NOMO-1 treated with dmso at 0.1 percent for 144 hours (cell line): ENCODE data around the gene DLG2.
"Not testable (repeated sequence)": the region's sequence is repeated elsewhere in the genome, so short reads cannot be mapped to it uniquely, and the experiment has no call there.

Source experiments
- DNase-seq: peaks from one replicate; lab custom pipeline; 2025; ENCODE audit not compliant: unreplicated experiment; lab: John Stamatoyannopoulos, UW

DLG2 gene

GRCh38 chr11:85132851-85133585 is 494.1 kb downstream of the DLG2 start:
- no peak for DNase-seq

- DNase-seq, result no peak
Observed at GRCh38 chr11:85127349-85127748, 499.8 kb downstream of the DLG2 start.

DNA sequence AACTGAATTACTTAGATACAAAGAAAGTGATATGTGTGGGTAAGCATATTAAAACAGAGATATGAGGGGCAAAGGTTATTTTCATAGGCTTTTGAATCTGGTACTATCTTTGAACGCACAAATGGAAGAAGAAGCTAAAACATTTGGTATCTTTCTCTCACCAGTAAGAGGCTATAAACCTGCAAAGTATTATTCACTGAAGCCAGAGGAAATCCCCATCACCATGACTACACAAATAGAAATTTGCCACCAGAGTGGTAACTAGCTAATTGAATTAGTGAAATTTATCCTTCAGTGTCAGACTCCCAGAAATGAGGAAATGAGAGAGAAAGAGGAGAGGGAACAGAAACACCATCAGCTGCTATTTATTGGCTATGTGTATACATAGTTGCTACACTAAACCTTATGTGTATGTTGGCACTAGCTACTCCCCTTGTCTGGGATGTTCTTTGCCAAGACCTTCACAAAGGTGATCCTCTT is 503.4 kb downstream of the DLG2 start:
- DNase-seq, result peak; percentile 2

DNA sequence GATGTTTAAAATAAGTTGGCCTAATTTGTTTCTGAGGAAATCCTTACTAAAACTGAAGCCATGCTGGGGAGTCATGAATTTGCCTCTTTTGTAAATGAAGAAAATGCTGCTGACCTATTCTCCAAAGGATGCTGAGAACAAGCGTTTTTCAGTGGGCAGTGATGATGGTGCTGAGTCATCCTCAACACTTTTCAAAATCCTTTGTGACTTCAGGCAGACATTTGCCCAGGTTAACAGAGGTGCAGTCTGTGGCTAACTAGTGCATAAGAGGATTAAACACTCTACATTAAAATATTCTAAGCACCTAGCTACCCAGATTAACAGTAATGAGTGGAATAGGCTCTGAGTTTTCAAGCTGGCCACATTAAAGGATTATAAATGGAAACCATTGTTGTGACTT is 509.0 kb downstream of the DLG2 start:
- DNase-seq, result no peak

DNA sequence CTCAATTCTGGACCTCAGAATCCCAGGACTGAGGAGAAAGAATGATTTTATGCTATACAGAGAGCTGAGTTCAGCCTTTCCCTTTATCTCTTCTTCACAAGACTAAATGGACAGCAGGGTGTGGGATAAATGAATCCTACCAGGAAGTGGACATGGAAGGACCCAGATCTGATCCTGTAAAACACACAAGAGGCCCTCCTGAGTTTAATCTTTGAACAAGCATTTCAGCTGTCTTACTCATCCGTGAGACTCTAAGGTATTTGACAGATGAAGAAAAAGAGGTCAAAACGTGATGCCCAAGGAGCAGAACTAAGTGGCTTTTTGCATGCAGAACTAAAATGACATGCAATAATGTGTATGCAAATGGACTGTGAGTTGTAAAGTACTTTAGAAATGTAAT is 511.3 kb downstream of the DLG2 start:
- DNase-seq, result no peak

DNA sequence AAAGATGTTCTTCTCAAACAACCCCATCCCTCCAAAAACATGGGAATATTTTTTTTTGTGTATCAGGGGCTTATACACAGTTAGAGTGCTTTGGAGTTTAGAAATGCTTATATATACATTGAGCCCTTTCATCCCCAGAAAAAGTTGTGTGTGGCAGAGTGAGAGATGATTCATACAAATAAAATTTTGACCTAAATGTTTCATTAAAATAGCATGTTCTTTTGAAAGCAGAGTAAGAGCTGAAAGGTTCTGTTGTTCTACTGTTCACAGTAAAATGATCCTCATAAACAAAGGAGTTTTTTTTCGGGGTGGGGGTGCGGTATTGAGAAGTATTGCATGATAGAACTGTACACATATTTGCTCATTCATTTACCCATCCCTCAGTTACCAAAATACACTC is 512.4 kb downstream of the DLG2 start:
- DNase-seq, result no peak

GRCh38 chr11:85110246-85110645 is 516.9 kb downstream of the DLG2 start:
- DNase-seq, result not testable (repeated sequence)

DNA sequence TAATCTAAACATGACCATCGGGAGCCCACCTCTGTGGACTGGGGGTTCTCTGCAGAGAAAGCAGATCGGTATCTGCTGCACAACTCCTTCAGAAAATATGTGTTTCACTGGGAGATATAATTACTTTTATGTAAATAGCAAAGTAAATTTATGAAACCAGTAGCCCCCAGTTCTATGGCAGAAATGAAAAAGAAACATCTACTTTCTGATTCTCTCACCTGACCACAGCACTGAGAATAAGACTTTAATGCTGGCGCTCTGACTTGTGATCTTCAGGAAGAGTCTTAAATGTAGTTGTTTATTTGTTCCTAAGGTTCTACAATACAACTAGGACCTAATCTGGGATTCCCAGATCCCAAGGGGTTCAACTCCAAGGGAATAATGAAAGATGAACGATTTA is 518.0 kb downstream of the DLG2 start:
- DNase-seq, result no peak

- DNase-seq, result no peak
Observed at GRCh38 chr11:85105868-85106267, 521.3 kb downstream of the DLG2 start.

DNA sequence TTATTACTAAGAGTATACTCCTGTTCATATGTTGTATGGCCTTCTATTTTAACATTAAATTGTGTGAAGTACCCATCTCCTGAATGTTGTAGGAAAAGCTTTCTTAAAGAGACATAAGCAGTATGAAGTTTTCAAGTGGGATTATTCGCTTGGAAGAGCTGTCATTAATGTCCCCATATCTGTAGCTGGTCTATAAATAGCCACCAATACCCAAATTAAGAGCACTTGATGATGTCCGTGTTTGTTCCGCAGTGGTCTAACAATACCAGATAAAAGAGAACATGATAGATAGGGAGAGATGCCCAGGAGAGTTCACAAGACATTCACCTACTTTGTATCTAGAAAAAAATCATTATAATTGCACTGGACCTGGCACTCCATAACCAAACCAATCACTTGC is 527.6 kb downstream of the DLG2 start:
- DNase-seq, result no peak

DNA sequence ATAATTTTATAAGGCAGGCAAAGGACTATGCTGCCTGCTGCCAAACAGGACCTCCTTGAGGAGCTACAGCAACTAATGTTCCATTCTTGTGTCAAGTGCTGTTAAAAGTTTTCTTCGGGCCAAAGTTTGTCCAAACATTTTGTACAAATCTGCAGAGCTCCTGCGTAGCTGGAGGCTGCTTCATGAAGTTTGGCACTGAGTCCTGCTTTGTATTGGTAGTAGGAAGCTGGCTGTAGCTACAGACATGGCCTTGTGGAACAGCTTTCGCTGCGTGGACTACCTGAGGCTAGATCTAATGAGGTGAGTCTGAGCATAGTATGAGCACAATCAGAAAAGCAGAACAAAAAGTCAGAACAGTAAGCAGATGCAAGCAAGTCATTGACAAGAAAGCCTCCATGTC is 528.1 kb downstream of the DLG2 start:
- no peak for DNase-seq

- peak; percentile 9 for DNase-seq
Observed at GRCh38 chr11:85096939-85097338, 530.2 kb downstream of the DLG2 start.

- DNase-seq, result no peak
Observed at GRCh38 chr11:85095239-85095638, 531.9 kb downstream of the DLG2 start.

DNA sequence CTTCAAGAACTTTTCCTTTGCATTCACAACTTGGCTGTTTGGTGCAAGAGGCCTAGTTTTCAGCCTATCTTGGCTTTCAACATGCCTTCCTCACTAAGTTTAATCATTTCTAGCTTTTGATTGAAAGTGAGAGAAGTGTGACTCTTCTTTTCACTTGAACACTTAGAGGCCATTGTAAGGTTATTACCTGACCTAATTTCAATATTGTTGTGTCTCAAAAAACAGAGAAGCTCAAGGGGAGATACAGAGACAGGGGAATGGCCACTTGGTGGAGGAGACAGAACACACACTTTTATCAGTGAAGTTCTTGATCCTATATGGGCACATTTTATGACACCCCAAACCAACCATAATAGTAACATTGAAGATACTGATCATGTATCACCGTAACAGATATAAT is 532.3 kb downstream of the DLG2 start:
- no peak for DNase-seq

DNA sequence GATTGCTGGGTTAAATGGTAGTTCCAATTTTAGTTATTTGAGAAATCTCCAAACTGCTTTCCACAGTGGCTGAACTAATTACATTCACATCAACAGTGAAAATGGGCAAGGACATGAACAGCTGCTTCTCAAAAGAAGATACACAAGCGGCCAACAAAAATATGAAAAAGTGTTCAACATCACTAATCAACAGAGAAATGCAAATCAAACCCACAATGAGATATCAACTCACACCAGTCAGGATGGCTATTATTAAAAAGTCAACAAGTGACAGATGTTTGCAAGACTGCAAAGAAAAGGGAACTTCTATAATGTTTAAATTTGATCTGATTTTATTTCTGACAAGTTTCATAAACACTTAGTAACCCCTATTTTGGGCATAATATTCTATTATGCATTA is 537.5 kb downstream of the DLG2 start:
- DNase-seq, result no peak

GRCh38 chr11:85088286-85088685 is 538.9 kb downstream of the DLG2 start:
- no peak for DNase-seq

DNA sequence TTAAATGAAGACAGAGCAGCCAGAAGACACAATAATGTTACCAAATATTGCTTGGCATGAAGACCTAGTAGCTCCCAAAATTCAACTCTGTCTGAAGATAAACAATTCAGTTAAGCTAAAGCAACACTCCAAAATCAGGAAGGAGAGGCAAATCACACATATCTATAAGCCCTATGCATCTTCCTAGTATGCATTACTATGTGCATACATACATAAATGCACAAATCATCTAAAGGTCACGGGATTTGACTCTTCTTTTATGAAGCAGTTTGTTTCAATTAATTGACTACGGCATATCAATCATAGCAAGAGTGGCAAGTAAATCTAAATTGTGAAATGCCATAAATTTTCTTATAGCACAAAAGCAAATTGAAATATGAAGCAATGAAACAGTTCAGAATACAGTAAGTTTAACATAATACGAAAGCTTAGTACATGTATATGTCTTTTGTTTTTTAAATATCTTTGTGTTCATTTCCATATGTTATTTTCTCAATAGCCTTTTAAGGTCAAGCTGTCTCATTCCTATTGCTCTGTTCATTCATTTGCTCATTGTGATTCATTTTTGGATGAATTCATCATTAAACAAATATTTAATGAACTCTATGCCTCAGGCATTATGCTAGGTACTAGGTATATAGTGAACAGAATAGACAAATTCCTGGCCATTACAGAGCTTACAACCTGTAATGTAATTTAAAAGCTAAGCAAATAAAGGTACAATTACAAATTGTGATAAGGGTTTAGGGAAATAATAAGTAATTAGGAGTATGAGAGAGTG is 540.5 kb downstream of the DLG2 start:
- no peak for DNase-seq

GRCh38 chr11:85076535-85077330 is 550.4 kb downstream of the DLG2 start:
- DNase-seq, result no peak

DNA sequence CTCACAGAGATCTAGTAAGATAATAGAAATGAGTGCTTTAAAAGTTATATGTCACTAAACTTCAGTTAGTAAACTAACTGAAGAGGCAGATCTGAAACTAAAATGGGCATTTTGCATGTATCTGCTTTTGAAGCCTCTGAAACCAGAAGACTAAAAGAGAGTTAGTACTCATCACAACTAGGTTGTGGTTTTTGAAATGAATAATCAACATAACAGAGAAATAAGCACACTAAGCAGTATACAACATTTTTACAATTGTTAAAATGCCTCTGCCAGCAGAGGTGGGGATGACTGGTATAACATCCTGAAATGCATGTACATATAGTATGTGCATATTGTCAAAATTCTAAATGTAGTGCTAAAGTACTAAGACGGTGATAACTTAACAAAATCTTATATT is 564.5 kb downstream of the DLG2 start:
- no peak for DNase-seq

DNA sequence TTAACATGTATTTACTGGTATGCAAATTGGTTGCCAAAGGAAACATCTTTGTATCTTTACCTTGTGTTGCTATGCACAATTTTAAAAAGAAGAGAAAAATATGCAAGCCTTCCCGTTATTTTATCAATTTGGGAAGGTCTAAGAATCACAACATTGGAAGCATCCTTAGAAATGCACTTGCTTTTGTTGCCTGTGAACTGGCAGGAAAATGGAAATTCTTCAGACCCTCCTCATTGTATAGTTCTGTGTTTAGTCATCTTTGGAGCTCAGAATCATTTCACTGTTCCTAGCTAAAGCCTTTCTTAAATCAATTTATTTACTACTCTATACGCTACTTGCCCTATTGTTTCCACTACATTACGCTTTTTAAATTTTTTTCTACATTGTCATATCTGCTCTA is 574.5 kb downstream of the DLG2 start:
- DNase-seq, result no peak

DNA sequence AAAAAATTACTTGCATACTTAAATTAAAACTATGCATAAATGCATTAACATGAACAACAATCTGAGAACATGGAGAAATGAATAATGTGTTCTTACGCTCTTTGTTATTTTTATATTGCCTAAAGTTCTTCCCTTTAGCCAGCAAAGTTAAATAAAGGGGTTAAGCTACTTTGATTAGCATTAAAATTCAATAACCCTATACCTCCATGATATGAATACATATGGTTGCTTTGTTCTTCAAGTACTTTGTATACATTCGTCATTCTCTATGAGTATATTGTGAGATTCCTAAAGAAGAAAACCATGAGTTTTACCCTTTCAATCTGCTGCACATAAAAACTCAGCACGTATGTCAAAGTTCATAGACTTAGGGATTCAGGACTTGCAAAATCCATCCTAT is 578.3 kb downstream of the DLG2 start:
- DNase-seq, result no peak

GRCh38 chr11:85045716-85046115 is 581.4 kb downstream of the DLG2 start:
- DNase-seq, result no peak
